ENCODE measurements around the gene CCNF. TPM values are rescaled to one million over a fixed set of nuclear protein-coding genes. Genes with fewer than 3 reads are reported as not detected.

Gene CCNF
- total and polyA plus RNA-seq, 9 of the 15 experiments (the other 6 are each of a cell fraction or from before 2014, with no cell fraction given), result 4.1 to 70.1 (median 29.5) TPM

DNA sequence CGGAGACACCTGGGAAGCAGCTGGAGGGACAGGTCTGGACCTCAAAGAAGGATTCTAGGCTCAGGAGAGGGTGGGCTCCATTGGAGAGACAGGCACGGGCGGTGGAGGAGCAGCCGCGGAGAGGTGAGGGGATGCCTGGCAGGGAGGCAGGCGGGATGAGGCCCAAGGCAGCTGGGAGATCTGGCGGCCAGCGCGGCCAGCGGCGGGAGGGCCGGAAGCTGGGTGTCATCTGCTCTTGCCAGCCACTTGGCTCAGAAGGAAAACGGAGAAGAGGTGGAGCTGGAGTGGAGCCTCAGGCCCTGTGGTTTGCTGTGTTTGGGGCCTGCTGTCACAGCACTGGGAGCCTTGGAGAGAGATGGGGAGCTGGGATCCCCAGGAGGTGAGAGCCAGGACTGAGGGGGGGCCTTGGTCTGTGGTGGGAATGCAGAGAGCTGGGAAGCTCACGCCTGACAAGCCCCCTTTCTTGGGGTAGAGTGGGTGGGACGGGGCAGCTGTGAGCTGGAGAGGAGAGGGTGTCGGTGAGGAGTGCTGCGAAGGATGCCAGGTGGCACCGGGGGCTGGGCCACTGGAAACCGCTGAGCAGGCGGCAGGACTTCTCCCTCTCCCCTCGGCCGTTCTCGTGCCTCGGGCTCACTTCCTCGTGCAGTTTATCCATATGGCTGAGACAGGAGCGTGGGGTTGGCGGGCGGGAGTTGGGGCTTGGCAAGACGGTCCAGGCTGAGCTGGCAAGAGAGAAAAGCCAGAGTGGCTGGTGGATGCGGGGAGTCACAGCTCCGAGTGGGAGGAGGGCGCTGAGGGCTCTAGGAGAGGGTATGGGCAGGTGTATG, 53.7 kb downstream of the CCNF start (continued):
- TF ChIP-seq UBTF (IDR thresholded peaks at IDR 0.05; ENCODE audit: borderline replicate concordance in 1 of 2, low read depth in 2 of 2, low read length in 2 of 2) (no peak), ZNF324 (CRISPR knock-in tag; IDR thresholded peaks at IDR 0.05) (no peak), PBX2 (CRISPR knock-in tag; IDR thresholded peaks at IDR 0.05; ENCODE audit: low read depth) (no peak), PBX2 (tag; conservative IDR thresholded peaks at IDR 0.05; ENCODE audit: low read depth) (no peak), ZKSCAN3 (CRISPR knock-in tag; IDR thresholded peaks at IDR 0.05) (no peak), NCOA6 (IDR thresholded peaks at IDR 0.05) (no peak)

Data from K562 (cell line).